Measurements from ENCODE around the gene SMYD2.

DNA sequence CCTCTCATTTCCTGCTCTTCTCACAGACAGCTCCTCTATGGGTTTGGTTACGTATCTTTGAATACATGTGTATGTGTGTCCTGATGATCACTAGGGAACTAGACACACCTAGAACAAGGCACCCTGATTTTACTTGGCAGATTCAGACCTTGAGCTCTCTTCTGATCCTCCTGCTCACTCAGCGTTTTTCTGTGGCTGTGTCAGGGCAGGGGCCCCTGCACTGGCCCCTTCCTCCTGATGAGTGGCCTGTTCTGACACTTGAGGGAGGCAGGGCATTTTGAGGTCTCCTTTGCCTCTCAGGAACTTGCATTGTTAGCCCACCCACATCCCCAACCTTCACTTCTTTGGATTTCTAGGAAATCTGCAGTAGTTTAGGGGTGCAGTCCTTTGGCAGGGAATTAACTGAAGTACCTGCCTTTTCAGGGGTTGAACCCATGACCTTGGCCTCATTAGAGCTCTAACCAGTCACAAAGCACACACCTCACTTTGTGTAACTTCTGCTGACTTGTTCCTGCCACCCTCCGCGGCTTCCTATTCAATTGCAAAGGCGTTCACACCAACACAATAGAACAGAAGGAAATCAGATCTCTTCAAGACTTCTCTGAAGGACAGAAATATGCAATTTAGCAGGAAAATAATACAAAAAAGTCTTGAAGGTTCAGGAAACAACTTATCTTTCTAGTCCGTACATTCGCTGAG, 8.8 kb downstream of the SMYD2 start:
- TF ChIP-seq, protein P1, sequence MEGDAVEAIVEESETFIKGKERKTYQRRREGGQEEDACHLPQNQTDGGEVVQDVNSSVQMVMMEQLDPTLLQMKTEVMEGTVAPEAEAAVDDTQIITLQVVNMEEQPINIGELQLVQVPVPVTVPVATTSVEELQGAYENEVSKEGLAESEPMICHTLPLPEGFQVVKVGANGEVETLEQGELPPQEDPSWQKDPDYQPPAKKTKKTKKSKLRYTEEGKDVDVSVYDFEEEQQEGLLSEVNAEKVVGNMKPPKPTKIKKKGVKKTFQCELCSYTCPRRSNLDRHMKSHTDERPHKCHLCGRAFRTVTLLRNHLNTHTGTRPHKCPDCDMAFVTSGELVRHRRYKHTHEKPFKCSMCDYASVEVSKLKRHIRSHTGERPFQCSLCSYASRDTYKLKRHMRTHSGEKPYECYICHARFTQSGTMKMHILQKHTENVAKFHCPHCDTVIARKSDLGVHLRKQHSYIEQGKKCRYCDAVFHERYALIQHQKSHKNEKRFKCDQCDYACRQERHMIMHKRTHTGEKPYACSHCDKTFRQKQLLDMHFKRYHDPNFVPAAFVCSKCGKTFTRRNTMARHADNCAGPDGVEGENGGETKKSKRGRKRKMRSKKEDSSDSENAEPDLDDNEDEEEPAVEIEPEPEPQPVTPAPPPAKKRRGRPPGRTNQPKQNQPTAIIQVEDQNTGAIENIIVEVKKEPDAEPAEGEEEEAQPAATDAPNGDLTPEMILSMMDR (IDR thresholded peaks at IDR 0.05), result no peak
- TF ChIP-seq POLR2A (IDR thresholded peaks at IDR 0.05), result no peak

Measured in lower leg skin (tissue), 3 donors.